A673 (cell line): ENCODE measurements around the gene SEC61B.

Experiments
- EZH2 ChIP-seq: fragments of 200-600 bp; sonication (generic); IDR thresholded peaks from 2 replicates; pipeline ENCODE4 v1.6.1; 2017; ENCODE audit warnings: borderline replicate concordance, low read depth, mild to moderate bottlenecking, mixed read lengths, antibody characterized with exemption, low read length; ENCODE audit not compliant: poor library complexity, severe bottlenecking
- TF ChIP-seq, protein P1 (sequence below): fragments of 300-800, 200-600 bp; sonication (generic); conservative IDR thresholded peaks from 2 replicates; pipeline ENCODE4 v1.5.1; 2017; ENCODE audit warnings: low read depth, mild to moderate bottlenecking, antibody characterized with exemption, low read length, moderate library complexity, mixed read lengths

DNA sequence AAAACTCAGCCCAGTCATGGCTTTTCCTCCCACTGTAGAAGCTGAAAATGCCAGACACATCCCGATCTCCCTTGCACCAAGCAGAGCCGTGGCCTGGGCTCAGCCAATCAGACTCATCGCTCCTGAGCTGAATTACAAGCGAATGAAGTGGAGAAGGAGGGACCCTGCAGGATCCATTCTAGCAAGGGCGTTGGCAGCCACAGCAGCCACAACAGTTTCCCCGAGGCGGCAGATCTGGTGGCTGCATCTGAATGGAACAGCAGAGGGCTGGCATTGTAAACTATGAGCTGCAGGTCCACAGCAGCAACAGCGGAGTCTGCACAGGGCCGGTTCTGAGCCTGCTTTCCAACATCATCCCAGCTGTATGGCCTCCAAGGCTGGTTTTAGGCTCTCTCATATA lies 24.1 kb upstream of the SEC61B start:
- TF ChIP-seq, protein P1, sequence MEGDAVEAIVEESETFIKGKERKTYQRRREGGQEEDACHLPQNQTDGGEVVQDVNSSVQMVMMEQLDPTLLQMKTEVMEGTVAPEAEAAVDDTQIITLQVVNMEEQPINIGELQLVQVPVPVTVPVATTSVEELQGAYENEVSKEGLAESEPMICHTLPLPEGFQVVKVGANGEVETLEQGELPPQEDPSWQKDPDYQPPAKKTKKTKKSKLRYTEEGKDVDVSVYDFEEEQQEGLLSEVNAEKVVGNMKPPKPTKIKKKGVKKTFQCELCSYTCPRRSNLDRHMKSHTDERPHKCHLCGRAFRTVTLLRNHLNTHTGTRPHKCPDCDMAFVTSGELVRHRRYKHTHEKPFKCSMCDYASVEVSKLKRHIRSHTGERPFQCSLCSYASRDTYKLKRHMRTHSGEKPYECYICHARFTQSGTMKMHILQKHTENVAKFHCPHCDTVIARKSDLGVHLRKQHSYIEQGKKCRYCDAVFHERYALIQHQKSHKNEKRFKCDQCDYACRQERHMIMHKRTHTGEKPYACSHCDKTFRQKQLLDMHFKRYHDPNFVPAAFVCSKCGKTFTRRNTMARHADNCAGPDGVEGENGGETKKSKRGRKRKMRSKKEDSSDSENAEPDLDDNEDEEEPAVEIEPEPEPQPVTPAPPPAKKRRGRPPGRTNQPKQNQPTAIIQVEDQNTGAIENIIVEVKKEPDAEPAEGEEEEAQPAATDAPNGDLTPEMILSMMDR: no peak
- no peak for TF ChIP-seq EZH2
